B cell (primary cell): ENCODE measurements around the gene EIF4E2.

Experiments used
- CTCF ChIP-seq: fragments of 200-600 bp; IDR thresholded peaks from one replicate; pipeline ENCODE4 v1.8.0; 2022; ENCODE audit warnings: antibody characterized with exemption, mild to moderate bottlenecking
- EZH2 ChIP-seq: IDR thresholded peaks from 2 replicates; pipeline ENCODE4 v1.6.1; 2012; ENCODE audit warnings: borderline replicate concordance, low read depth, mild to moderate bottlenecking, moderate library complexity, low read length; ENCODE audit not compliant: insufficient read depth, poor library complexity, severe bottlenecking

GRCh38 chr2:232592772-232593395, 42.4 kb downstream of the EIF4E2 start:
- TF ChIP-seq CTCF (no peak), EZH2 (no peak)
